ENCODE data around the gene ZNF281. TPM values are rescaled to one million over a fixed set of nuclear protein-coding genes. Genes with fewer than 3 reads are reported as not detected.

The ZNF281 gene
- polyA plus RNA-seq, 1 donor (not counting 4 experiments of a cell fraction or from before 2014, with no cell fraction given) = 14.7 TPM

GRCh38 chr1:200444478-200444877, 34.6 kb upstream of the ZNF281 start:
- H3K27ac ChIP-seq (ENCODE audit: control insufficient read depth, insufficient read depth, low read length) = no peak overlapping the region
- H3K27me3 ChIP-seq (ENCODE audit: control insufficient read depth, extremely low read depth, insufficient read depth, low read length) = no peaks in the 10 kb centered on the region
- no peaks in the 10 kb centered on the region for H4K20me1 ChIP-seq (ENCODE audit: control insufficient read depth, extremely low read depth, insufficient read depth, low read length)
- H3K4me3 ChIP-seq (ENCODE audit: control insufficient read depth in 2 of 3, extremely low read depth in 1 of 3, insufficient read depth in 2 of 3, low read depth in 1 of 3, low read length in 3 of 3) = no peak overlapping the region
- no peak for TF ChIP-seq EZH2 (IDR thresholded peaks at IDR 0.05; ENCODE audit: low read length)
- no peak for TF ChIP-seq CTCF (optimal IDR thresholded peaks at IDR 0.05 in 1 of 3, IDR thresholded peaks at IDR 0.05 in 1 of 3, conservative IDR thresholded peaks at IDR 0.05 in 1 of 3; ENCODE audit: extremely low read depth in 1 of 3, insufficient read depth in 2 of 3, low read length in 3 of 3)
- H2AFZ ChIP-seq (ENCODE audit: control insufficient read depth, low read length) = no peak overlapping the region
- peaks cover 20% of the 10 kb centered on the region for H3K4me1 ChIP-seq (ENCODE audit: control insufficient read depth, extremely low read depth, insufficient read depth, low read length)
- no peaks in the 10 kb centered on the region for H3K9me3 ChIP-seq (ENCODE audit: control insufficient read depth, low read depth, low read length)
- FAIRE-seq (no peak), DNase-seq (ENCODE audit: low read depth, low spot score) (no peak)
- dilution Hi-C loops (cut with MboI; ENCODE audit: extremely low pct_ligation_motif_present, low sequenced_read_pairs) = no loop called here
- H3K4me2 ChIP-seq (ENCODE audit: control insufficient read depth, extremely low read depth, insufficient read depth, low read depth, low read length) = no peak overlapping the region
- no peaks in the 10 kb centered on the region for H3K9me1 ChIP-seq (ENCODE audit: control insufficient read depth, extremely low read depth, insufficient read depth, low read length)
- no peaks in the 10 kb centered on the region for H3K36me3 ChIP-seq (ENCODE audit: control insufficient read depth in 2 of 2, extremely low read depth in 1 of 2, insufficient read depth in 2 of 2, low read length in 2 of 2)
- no peaks in the 10 kb centered on the region for H3K79me2 ChIP-seq (ENCODE audit: control insufficient read depth, insufficient read depth, low read length)
- no peak overlapping the region for H3K9ac ChIP-seq (ENCODE audit: control insufficient read depth, extremely low read depth, insufficient read depth, low read length)

GRCh38 chr1:200443860-200444259, 34.0 kb upstream of the ZNF281 start:
- Histone ChIP-seq H3K27ac (ENCODE audit: control insufficient read depth, insufficient read depth, low read length) (no peak overlapping the region), H2AFZ (ENCODE audit: control insufficient read depth, low read length) (no peak overlapping the region), H3K9me1 (ENCODE audit: control insufficient read depth, extremely low read depth, insufficient read depth, low read length) (no peaks in the 10 kb centered on the region), H3K79me2 (ENCODE audit: control insufficient read depth, insufficient read depth, low read length) (no peaks in the 10 kb centered on the region), H3K4me1 (ENCODE audit: control insufficient read depth, extremely low read depth, insufficient read depth, low read length) (peaks cover 20% of the 10 kb centered on the region), H4K20me1 (ENCODE audit: control insufficient read depth, extremely low read depth, insufficient read depth, low read length) (no peaks in the 10 kb centered on the region), H3K9me3 (ENCODE audit: control insufficient read depth, low read depth, low read length) (no peaks in the 10 kb centered on the region), H3K4me3 (ENCODE audit: control insufficient read depth in 2 of 3, extremely low read depth in 1 of 3, insufficient read depth in 2 of 3, low read depth in 1 of 3, low read length in 3 of 3) (no peak overlapping the region), H3K27me3 (ENCODE audit: control insufficient read depth, extremely low read depth, insufficient read depth, low read length) (no peaks in the 10 kb centered on the region), H3K4me2 (ENCODE audit: control insufficient read depth, extremely low read depth, insufficient read depth, low read depth, low read length) (no peak overlapping the region), H3K36me3 (ENCODE audit: control insufficient read depth in 2 of 2, extremely low read depth in 1 of 2, insufficient read depth in 2 of 2, low read length in 2 of 2) (no peaks in the 10 kb centered on the region), H3K9ac (ENCODE audit: control insufficient read depth, extremely low read depth, insufficient read depth, low read length) (no peak overlapping the region)
- DNase-seq (ENCODE audit: low read depth, low spot score) (no peak), FAIRE-seq (no peak)
- dilution Hi-C loops (cut with MboI; ENCODE audit: extremely low pct_ligation_motif_present, low sequenced_read_pairs) = no loop called here
- TF ChIP-seq CTCF (optimal IDR thresholded peaks at IDR 0.05 in 1 of 3, IDR thresholded peaks at IDR 0.05 in 1 of 3, conservative IDR thresholded peaks at IDR 0.05 in 1 of 3; ENCODE audit: extremely low read depth in 1 of 3, insufficient read depth in 2 of 3, low read length in 3 of 3) = no peak
- TF ChIP-seq EZH2 (IDR thresholded peaks at IDR 0.05; ENCODE audit: low read length) = no peak
